ENCODE measurements around the gene MYLK.

GRCh38 chr3:123787133-123787532 lies 97.0 kb downstream of the MYLK start:
- no peak for TF ChIP-seq GABPA (IDR thresholded peaks at IDR 0.05 in 1 of 2, conservative IDR thresholded peaks at IDR 0.05 in 1 of 2)
- TF ChIP-seq CTCF (IDR thresholded peaks at IDR 0.05; ENCODE audit: low read depth, low read length, missing input control) = no peak
- TF ChIP-seq JUND (IDR thresholded peaks at IDR 0.05) = no peak
- TF ChIP-seq YY1 (IDR thresholded peaks at IDR 0.05) = no peak
- no peak for TF ChIP-seq FOXA2 (IDR thresholded peaks at IDR 0.05)
- no peak for TF ChIP-seq EGR1 (IDR thresholded peaks at IDR 0.05; ENCODE audit: low read depth in 2 of 2)
- no peak for TF ChIP-seq REST (IDR thresholded peaks at IDR 0.05)
- no peak for TF ChIP-seq MAX (IDR thresholded peaks at IDR 0.05)
- TF ChIP-seq ATF3 (IDR thresholded peaks at IDR 0.05) = no peak
- TF ChIP-seq RAD21 (IDR thresholded peaks at IDR 0.05) = no peak
- TF ChIP-seq NR2F2 (IDR thresholded peaks at IDR 0.05) = no peak
- no peak for TF ChIP-seq RXRA (IDR thresholded peaks at IDR 0.05)

Measured in liver (tissue), 3 donors.